HL-60 (cell line): ENCODE data around the gene DKKL1.

Experiments
- DNase-seq, 2 experiments: peaks; one replicate each; pipeline ENCODE4 v3.0.0-alpha.2; 2010 to 2020; ENCODE audit warnings: low read depth in 1 of 2, low spot score in 1 of 2
- H3K27ac ChIP-seq: fragments of 250-450 bp; sonication (Bioruptor Pico); replicated peaks from 2 replicates; pipeline ENCODE4 v1.5.1; 2020; ENCODE audit warnings: mild to moderate bottlenecking, moderate library complexity
- H3K27me3 ChIP-seq: fragments of 250-450 bp; sonication (Bioruptor Pico); 2 replicates; pipeline ENCODE4 v1.5.1; 2021; ENCODE audit warnings: mild to moderate bottlenecking, moderate library complexity; ENCODE audit not compliant: insufficient read depth, poor library complexity, severe bottlenecking
- H3K4me3 ChIP-seq: replicated peaks from 2 replicates; pipeline ENCODE4 v1.5.1; 2011; ENCODE audit warnings: mild to moderate bottlenecking, control low read depth, low read length; ENCODE audit not compliant: insufficient read depth
- CTCF ChIP-seq: IDR thresholded peaks from one replicate; pipeline ENCODE4 v1.5.1; 2011; ENCODE audit warnings: low read length, control low read depth, inconsistent platforms; ENCODE audit not compliant: insufficient read depth
- GABPA ChIP-seq: IDR thresholded peaks from 2 replicates; pipeline ENCODE4 v1.6.1; 2012; ENCODE audit warnings: low read depth
- POLR2AphosphoS5 ChIP-seq: IDR thresholded peaks from 2 replicates; pipeline ENCODE4 v1.6.1; 2012; ENCODE audit warnings: low read depth
- REST ChIP-seq: IDR thresholded peaks from 2 replicates; pipeline ENCODE4 v1.6.1; 2012; ENCODE audit warnings: low read depth; ENCODE audit not compliant: insufficient replicate concordance
- SPI1 ChIP-seq: IDR thresholded peaks from 2 replicates; pipeline ENCODE4 v1.6.1; 2012; ENCODE audit warnings: low read depth, mild to moderate bottlenecking, borderline replicate concordance

The DKKL1 gene

GRCh38 chr19:49340865-49341718 is 22.6 kb upstream of the DKKL1 start:
- no peak for DNase-seq
- Histone ChIP-seq H3K27ac (no peak overlapping the region), H3K4me3 (no peak overlapping the region), H3K27me3 (no peaks in the 10 kb centered on the region)
- TF ChIP-seq POLR2AphosphoS5 = no peak
- no peak for TF ChIP-seq REST
- TF ChIP-seq SPI1 = no peak
- no peak for TF ChIP-seq GABPA
- no peak for TF ChIP-seq CTCF

- Histone ChIP-seq H3K27me3 (no peaks in the 10 kb centered on the region), H3K27ac (no peak overlapping the region), H3K4me3 (no peak overlapping the region)
- TF ChIP-seq POLR2AphosphoS5 (no peak), SPI1 (no peak), CTCF (no peak)
- no peak for DNase-seq
These were observed 21.4 kb upstream of the DKKL1 start for GRCh38 chr19:49342291-49342721.

GRCh38 chr19:49343123-49343522 is 20.6 kb upstream of the DKKL1 start:
- TF ChIP-seq POLR2AphosphoS5 = no peak
- no peak for TF ChIP-seq CTCF
- no peak for TF ChIP-seq REST
- TF ChIP-seq SPI1 = no peak
- no peak for TF ChIP-seq GABPA
- Histone ChIP-seq H3K27ac (no peak overlapping the region), H3K4me3 (no peak overlapping the region), H3K27me3 (no peaks in the 10 kb centered on the region)
- DNase-seq = no peak
